ENCODE results near the gene TNFAIP8L2. TPM values are rescaled to one million over a fixed set of nuclear protein-coding genes. Genes with fewer than 3 reads are reported as not detected.

TNFAIP8L2 gene
- total RNA-seq, 1 donor from 2014 or later = not detected

- H3K4me1 Mint-ChIP-seq = peaks cover 38% of the 10 kb centered on the region
- H3K27me3 Mint-ChIP-seq (ENCODE audit: low read depth) = peaks cover 3% of the 10 kb centered on the region
- TF ChIP-seq CTCF (conservative IDR thresholded peaks at IDR 0.05) = no peak
- H3K4me3 Mint-ChIP-seq = peak within 1 kb of the TSS; percentile 88
- H3K9me3 Mint-ChIP-seq = no peaks in the 10 kb centered on the region
- DNase-seq (ENCODE audit: low read depth, low spot score) = peak; percentile 80
- H3K27ac Mint-ChIP-seq (ENCODE audit: unreplicated experiment) = no peak within 1 kb of the TSS
- no peaks in the 10 kb centered on the region for H3K36me3 Mint-ChIP-seq (ENCODE audit: low read depth)
Observed at GRCh38 chr1:151146412-151147131, 9.9 kb upstream of the TNFAIP8L2 start, which contains the start of gene SEMA6C. Gene SEMA6C (minus strand): TSS chr1:151146631. CDS start chr1:151142621, 4,010 bp downstream.

GRCh38 chr1:151147132-151147503, 9.3 kb upstream of the TNFAIP8L2 start:
- H3K4me1 Mint-ChIP-seq = peaks cover 38% of the 10 kb centered on the region
- no peak overlapping the region for H3K27ac Mint-ChIP-seq (ENCODE audit: unreplicated experiment)
- TF ChIP-seq CTCF (conservative IDR thresholded peaks at IDR 0.05) = no peak
- no peak for DNase-seq (ENCODE audit: low read depth, low spot score)
- peaks cover 3% of the 10 kb centered on the region for H3K27me3 Mint-ChIP-seq (ENCODE audit: low read depth)
- no peaks in the 10 kb centered on the region for H3K36me3 Mint-ChIP-seq (ENCODE audit: low read depth)
- H3K4me3 Mint-ChIP-seq = peak overlapping the region; percentile 88
- H3K9me3 Mint-ChIP-seq = no peaks in the 10 kb centered on the region

GRCh38 chr1:151147665-151148064, 8.8 kb upstream of the TNFAIP8L2 start:
- H3K27ac Mint-ChIP-seq (ENCODE audit: unreplicated experiment) = no peak overlapping the region
- TF ChIP-seq CTCF (conservative IDR thresholded peaks at IDR 0.05) = no peak

GRCh38 chr1:151157067-151157531, 650 bp downstream of the TNFAIP8L2 start:
- Mint-ChIP-seq H3K36me3 (ENCODE audit: low read depth) (peaks cover 3% of the 10 kb centered on the region), H3K9me3 (no peaks in the 10 kb centered on the region)
- TF ChIP-seq CTCF (conservative IDR thresholded peaks at IDR 0.05) = no peak

More at GRCh38 chr1:151147665-151148064, 8.8 kb upstream of the TNFAIP8L2 start:
- peaks cover 3% of the 10 kb centered on the region for H3K27me3 Mint-ChIP-seq (ENCODE audit: low read depth)
- H3K36me3 Mint-ChIP-seq (ENCODE audit: low read depth) = no peaks in the 10 kb centered on the region
- H3K9me3 Mint-ChIP-seq = no peaks in the 10 kb centered on the region
- no peak for DNase-seq (ENCODE audit: low read depth, low spot score)
- H3K4me1 Mint-ChIP-seq = peaks cover 38% of the 10 kb centered on the region
- H3K4me3 Mint-ChIP-seq = peak overlapping the region; percentile 88

GRCh38 chr1:151158326-151158725, 1.9 kb downstream of the TNFAIP8L2 start:
- DNase-seq (ENCODE audit: low read depth, low spot score) = no peak
- H3K27ac Mint-ChIP-seq (ENCODE audit: unreplicated experiment) = no peak overlapping the region
- H3K27me3 Mint-ChIP-seq (ENCODE audit: low read depth) = no peaks in the 10 kb centered on the region
- H3K9me3 Mint-ChIP-seq = no peaks in the 10 kb centered on the region
- peaks cover 9% of the 10 kb centered on the region for H3K4me1 Mint-ChIP-seq
- peaks cover 3% of the 10 kb centered on the region for H3K36me3 Mint-ChIP-seq (ENCODE audit: low read depth)
- H3K4me3 Mint-ChIP-seq = no peak overlapping the region
- no peak for TF ChIP-seq CTCF (conservative IDR thresholded peaks at IDR 0.05)

More at GRCh38 chr1:151157067-151157531, 650 bp downstream of the TNFAIP8L2 start:
- Mint-ChIP-seq H3K27me3 (ENCODE audit: low read depth) (no peaks in the 10 kb centered on the region), H3K4me1 (peaks cover 9% of the 10 kb centered on the region), H3K4me3 (no peak overlapping the region), H3K27ac (ENCODE audit: unreplicated experiment) (no peak overlapping the region)
- no peak for DNase-seq (ENCODE audit: low read depth, low spot score)
